ENCODE data around the gene PRR7. TPM values are rescaled to one million over a fixed set of nuclear protein-coding genes. Genes with fewer than 3 reads are reported as not detected.
A peak's percentile ranks its signal among the peaks of the same experiment; 100 is the strongest.

Gene PRR7
- total and polyA plus RNA-seq, 2 of the 13 experiments (the other 11 are each of a cell fraction or from before 2014, with no cell fraction given) = 4.8 to 5.0 TPM

DNA sequence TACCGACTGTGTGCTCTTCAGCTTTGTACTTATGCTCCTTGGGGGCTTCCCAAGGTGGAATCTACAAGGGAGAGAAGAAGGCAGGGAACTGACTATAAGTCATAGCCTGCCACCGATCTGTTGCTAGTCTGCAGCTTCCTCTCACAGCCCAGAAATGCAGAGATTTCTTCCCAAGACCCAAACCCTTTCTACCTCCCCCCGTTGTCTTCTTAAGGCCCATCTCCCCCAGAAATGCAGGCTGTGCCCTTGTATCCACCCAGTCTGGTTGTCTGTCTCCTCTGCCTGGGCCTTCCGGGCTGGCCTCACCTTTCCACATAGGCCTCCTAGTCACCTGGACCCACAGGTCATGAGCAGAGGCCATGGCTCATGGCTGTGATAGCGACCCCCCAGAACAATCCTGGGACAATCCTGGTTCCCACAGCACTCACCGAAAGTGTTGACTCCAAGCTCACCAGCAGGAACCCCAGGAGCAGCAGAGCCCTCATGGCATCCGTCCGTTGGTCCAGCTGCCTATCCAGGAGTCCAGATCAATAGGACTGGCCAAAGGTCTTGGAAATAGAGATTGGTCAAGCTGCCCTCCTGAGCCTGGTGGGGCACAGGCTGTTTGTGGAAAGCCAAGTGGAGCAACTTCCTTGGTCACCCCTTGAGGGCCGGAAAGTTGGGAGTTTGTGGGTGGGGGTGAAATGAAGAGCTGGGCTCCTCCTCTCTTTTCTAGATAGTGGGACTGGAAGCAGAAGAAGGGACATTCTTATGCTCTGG is 37.4 kb upstream of the PRR7 start, which contains the start of gene F12 (continued):
- TF ChIP-seq MBNL3 (CRISPR knock-in tag; conservative IDR thresholded peaks at IDR 0.05) (no peak), ZNF709 (CRISPR knock-in tag; IDR thresholded peaks at IDR 0.05) (no peak), SUZ12 (IDR thresholded peaks at IDR 0.05; ENCODE audit: low read depth, low read length) (no peak), ZBTB42 (CRISPR knock-in tag; IDR thresholded peaks at IDR 0.05) (no peak), DMAP1 (CRISPR knock-in tag; IDR thresholded peaks at IDR 0.05) (no peak), RBM39 (IDR thresholded peaks at IDR 0.05; ENCODE audit: low read depth, low read length, poor library complexity, severe bottlenecking) (no peak), YEATS2 (CRISPR knock-in tag; IDR thresholded peaks at IDR 0.05; ENCODE audit: borderline replicate concordance) (no peak), MYNN (CRISPR knock-in tag; IDR thresholded peaks at IDR 0.05; ENCODE audit: low read depth) (no peak), GTF3A (CRISPR knock-in tag; conservative IDR thresholded peaks at IDR 0.05) (no peak), MIXL1 (CRISPR knock-in tag; IDR thresholded peaks at IDR 0.05) (no peak), ZFP36L2 (CRISPR knock-in tag; IDR thresholded peaks at IDR 0.05) (no peak), SMARCC2 (IDR thresholded peaks at IDR 0.05) (no peak), RNF2 (conservative IDR thresholded peaks at IDR 0.05; ENCODE audit: low read depth) (no peak), PPARG (CRISPR knock-in tag; conservative IDR thresholded peaks at IDR 0.05) (no peak), STAT5B (CRISPR knock-in tag; IDR thresholded peaks at IDR 0.05) (no peak), RAD51 (IDR thresholded peaks at IDR 0.05; ENCODE audit: borderline replicate concordance) (no peak), ZMYM2 (CRISPR knock-in tag; IDR thresholded peaks at IDR 0.05) (peak; percentile 76; the same call in 1 of the 2 replicates), ZNF761 (CRISPR knock-in tag; conservative IDR thresholded peaks at IDR 0.05) (no peak), ZNF136 (CRISPR knock-in tag; IDR thresholded peaks at IDR 0.05; ENCODE audit: low read depth) (no peak), CC2D1A (CRISPR knock-in tag; IDR thresholded peaks at IDR 0.05) (no peak)
- TF ChIP-seq, protein P1, sequence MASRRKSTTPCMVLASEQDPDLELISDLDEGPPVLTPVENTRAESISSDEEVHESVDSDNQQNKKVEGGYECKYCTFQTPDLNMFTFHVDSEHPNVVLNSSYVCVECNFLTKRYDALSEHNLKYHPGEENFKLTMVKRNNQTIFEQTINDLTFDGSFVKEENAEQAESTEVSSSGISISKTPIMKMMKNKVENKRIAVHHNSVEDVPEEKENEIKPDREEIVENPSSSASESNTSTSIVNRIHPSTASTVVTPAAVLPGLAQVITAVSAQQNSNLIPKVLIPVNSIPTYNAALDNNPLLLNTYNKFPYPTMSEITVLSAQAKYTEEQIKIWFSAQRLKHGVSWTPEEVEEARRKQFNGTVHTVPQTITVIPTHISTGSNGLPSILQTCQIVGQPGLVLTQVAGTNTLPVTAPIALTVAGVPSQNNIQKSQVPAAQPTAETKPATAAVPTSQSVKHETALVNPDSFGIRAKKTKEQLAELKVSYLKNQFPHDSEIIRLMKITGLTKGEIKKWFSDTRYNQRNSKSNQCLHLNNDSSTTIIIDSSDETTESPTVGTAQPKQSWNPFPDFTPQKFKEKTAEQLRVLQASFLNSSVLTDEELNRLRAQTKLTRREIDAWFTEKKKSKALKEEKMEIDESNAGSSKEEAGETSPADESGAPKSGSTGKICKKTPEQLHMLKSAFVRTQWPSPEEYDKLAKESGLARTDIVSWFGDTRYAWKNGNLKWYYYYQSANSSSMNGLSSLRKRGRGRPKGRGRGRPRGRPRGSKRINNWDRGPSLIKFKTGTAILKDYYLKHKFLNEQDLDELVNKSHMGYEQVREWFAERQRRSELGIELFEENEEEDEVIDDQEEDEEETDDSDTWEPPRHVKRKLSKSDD (CRISPR knock-in tag; IDR thresholded peaks at IDR 0.05; ENCODE audit: low read depth) = 0 out of 2 replicates have a peak, but pooled peaks have one; percentile 27
- TF ChIP-seq, protein P2, sequence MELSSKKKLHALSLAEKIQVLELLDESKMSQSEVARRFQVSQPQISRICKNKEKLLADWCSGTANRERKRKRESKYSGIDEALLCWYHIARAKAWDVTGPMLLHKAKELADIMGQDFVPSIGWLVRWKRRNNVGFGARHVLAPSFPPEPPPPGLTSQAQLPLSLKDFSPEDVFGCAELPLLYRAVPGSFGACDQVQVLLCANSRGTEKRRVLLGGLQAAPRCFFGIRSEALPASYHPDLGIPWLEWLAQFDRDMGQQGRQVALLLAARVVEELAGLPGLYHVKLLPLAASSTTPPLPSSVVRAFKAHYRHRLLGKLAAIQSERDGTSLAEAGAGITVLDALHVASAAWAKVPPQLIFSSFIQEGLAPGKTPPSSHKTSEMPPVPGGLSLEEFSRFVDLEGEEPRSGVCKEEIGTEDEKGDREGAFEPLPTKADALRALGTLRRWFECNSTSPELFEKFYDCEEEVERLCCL (CRISPR knock-in tag; IDR thresholded peaks at IDR 0.05; ENCODE audit: borderline replicate concordance) = no peak
- TF ChIP-seq, protein P3, sequence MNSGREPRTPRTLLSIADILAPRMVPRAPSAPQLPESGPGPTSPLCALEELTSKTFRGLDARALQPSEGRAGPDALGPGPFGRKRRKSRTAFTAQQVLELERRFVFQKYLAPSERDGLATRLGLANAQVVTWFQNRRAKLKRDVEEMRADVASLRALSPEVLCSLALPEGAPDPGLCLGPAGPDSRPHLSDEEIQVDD (CRISPR knock-in tag; IDR thresholded peaks at IDR 0.05; ENCODE audit: borderline replicate concordance) = no peak

Measured in HepG2 (cell line).